Measurements from ENCODE around the gene TRPM3. TPM values are rescaled to one million over a fixed set of nuclear protein-coding genes. Genes with fewer than 3 reads are reported as not detected.

Gene TRPM3
- total and polyA plus RNA-seq, 9 of the 15 experiments (the other 6 are each of a cell fraction or from before 2014, with no cell fraction given) = 0.04 TPM; not detected in 8

GRCh38 chr9:71162126-71162525 is 40.7 kb upstream of the TRPM3 start:
- Histone ChIP-seq H3K4me1 (replicated peaks in 1 of 2; ENCODE audit: control insufficient read depth in 2 of 2, insufficient read depth in 2 of 2, low read length in 2 of 2) (no peaks in the 10 kb centered on the region), H4K20me1 (replicated peaks; ENCODE audit: control insufficient read depth, insufficient read depth, low read length) (no peaks in the 10 kb centered on the region), H3K4me2 (ENCODE audit: insufficient read depth, low read length) (no peak overlapping the region), H3K79me2 (ENCODE audit: control insufficient read depth, insufficient read depth, low read length) (no peaks in the 10 kb centered on the region), H3K9ac (ENCODE audit: insufficient read depth in 1 of 2, low read depth in 2 of 2, low read length in 2 of 2) (no peak overlapping the region), H3K4me3 (no peak overlapping the region), H3K9me1 (ENCODE audit: control insufficient read depth, insufficient read depth, low read length) (no peaks in the 10 kb centered on the region), H3K9me3 (replicated peaks; ENCODE audit: control insufficient read depth, insufficient read depth, low read depth, low read length) (no peaks in the 10 kb centered on the region), H3K27ac (ENCODE audit: extremely low read depth, low read depth, low read length) (no peak overlapping the region), H2AFZ (ENCODE audit: low read depth, low read length) (no peak overlapping the region), H3K27me3 (ENCODE audit: control insufficient read depth in 2 of 2, insufficient read depth in 2 of 2, low read length in 2 of 2) (no peaks in the 10 kb centered on the region), H3K36me3 (ENCODE audit: control insufficient read depth, insufficient read depth, low read length) (no peaks in the 10 kb centered on the region)
- intact Hi-C loops (cut with micrococcal nuclease) = no loop called here
- 17% methylated on average over 1 of the region's 2 CpGs for WGBS (ENCODE audit: insufficient coverage, low coverage, missing lambda C conversion rate)
- in situ Hi-C loops (cut with MboI) = no loop called here
- DNase-seq (ENCODE audit: extremely low read depth in 1 of 4, low spot score in 3 of 4) (no peak), FAIRE-seq (no peak), ATAC-seq (no peak)
- ChIA-PET POLR2A (no interaction called here), CTCF (ENCODE audit: low intra/inter-chr PET ratio) (no interaction called here)
- BruUV-seq (replicated peaks) = no TSS peak
- TF ChIP-seq, protein P1, sequence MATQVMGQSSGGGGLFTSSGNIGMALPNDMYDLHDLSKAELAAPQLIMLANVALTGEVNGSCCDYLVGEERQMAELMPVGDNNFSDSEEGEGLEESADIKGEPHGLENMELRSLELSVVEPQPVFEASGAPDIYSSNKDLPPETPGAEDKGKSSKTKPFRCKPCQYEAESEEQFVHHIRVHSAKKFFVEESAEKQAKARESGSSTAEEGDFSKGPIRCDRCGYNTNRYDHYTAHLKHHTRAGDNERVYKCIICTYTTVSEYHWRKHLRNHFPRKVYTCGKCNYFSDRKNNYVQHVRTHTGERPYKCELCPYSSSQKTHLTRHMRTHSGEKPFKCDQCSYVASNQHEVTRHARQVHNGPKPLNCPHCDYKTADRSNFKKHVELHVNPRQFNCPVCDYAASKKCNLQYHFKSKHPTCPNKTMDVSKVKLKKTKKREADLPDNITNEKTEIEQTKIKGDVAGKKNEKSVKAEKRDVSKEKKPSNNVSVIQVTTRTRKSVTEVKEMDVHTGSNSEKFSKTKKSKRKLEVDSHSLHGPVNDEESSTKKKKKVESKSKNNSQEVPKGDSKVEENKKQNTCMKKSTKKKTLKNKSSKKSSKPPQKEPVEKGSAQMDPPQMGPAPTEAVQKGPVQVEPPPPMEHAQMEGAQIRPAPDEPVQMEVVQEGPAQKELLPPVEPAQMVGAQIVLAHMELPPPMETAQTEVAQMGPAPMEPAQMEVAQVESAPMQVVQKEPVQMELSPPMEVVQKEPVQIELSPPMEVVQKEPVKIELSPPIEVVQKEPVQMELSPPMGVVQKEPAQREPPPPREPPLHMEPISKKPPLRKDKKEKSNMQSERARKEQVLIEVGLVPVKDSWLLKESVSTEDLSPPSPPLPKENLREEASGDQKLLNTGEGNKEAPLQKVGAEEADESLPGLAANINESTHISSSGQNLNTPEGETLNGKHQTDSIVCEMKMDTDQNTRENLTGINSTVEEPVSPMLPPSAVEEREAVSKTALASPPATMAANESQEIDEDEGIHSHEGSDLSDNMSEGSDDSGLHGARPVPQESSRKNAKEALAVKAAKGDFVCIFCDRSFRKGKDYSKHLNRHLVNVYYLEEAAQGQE (IDR thresholded peaks at IDR 0.05; ENCODE audit: borderline replicate concordance) = no peak
- TF ChIP-seq, protein P1 (CRISPR knock-in tag; IDR thresholded peaks at IDR 0.05; ENCODE audit: low read depth) = no peak
- TF ChIP-seq U2AF1 (optimal IDR thresholded peaks at IDR 0.05; ENCODE audit: low read depth, low read length) (no peak), ARID1B (IDR thresholded peaks at IDR 0.05) (no peak), E2F8 (IDR thresholded peaks at IDR 0.05; ENCODE audit: low read depth, partially characterized antibody) (no peak), ZFPM2 (CRISPR knock-in tag; IDR thresholded peaks at IDR 0.05) (no peak)

Data from K562 (cell line).